H9 (cell line): Measurements from ENCODE around the gene CPT1C. TPM values are rescaled to one million over a fixed set of nuclear protein-coding genes. Genes with fewer than 3 reads are reported as not detected.

Experiments used
- DNase-seq: peaks from one replicate; pipeline ENCODE4 v3.0.0-alpha.2; 2017
- H2AFZ ChIP-seq: one replicate; pipeline ENCODE4 v1.6.1; 2013; ENCODE audit warnings: mild to moderate bottlenecking, low read length, control low read depth, moderate library complexity
- H2AK5ac ChIP-seq: 2 replicates; pipeline ENCODE4 v1.6.1; 2013; ENCODE audit warnings: low read length, control low read depth, mixed read lengths; ENCODE audit not compliant: insufficient read length
- H2BK120ac ChIP-seq: one replicate; pipeline ENCODE4 v1.6.1; 2013; ENCODE audit warnings: low read depth, mild to moderate bottlenecking, low read length, control low read depth, inconsistent platforms; ENCODE audit not compliant: poor library complexity, severe bottlenecking
- H2BK12ac ChIP-seq: 2 replicates; pipeline ENCODE4 v1.6.1; 2013; ENCODE audit warnings: low read length, control low read depth, mixed read lengths, low read depth; ENCODE audit not compliant: insufficient read length
- H2BK15ac ChIP-seq: 2 replicates; pipeline ENCODE4 v1.6.1; 2013; ENCODE audit warnings: low read depth, low read length, control low read depth
- H2BK20ac ChIP-seq: one replicate; pipeline ENCODE4 v1.6.1; 2013; ENCODE audit warnings: low read depth, mild to moderate bottlenecking, low read length, control low read depth, inconsistent platforms; ENCODE audit not compliant: poor library complexity, severe bottlenecking
- H2BK5ac ChIP-seq: 2 replicates; pipeline ENCODE4 v1.6.1; 2013; ENCODE audit warnings: low read length, control low read depth, mixed read lengths; ENCODE audit not compliant: insufficient read length
- H3K14ac ChIP-seq: 2 replicates; pipeline ENCODE4 v1.6.1; 2013; ENCODE audit warnings: low read length, control low read depth; ENCODE audit not compliant: insufficient read depth
- H3K18ac ChIP-seq: 2 replicates; pipeline ENCODE4 v1.6.1; 2013; ENCODE audit warnings: low read depth, mild to moderate bottlenecking, mixed read lengths, low read length, control low read depth; ENCODE audit not compliant: insufficient read length
- H3K23ac ChIP-seq: 2 replicates; pipeline ENCODE4 v1.6.1; 2013; ENCODE audit warnings: low read length, control low read depth, mixed read lengths, low read depth; ENCODE audit not compliant: insufficient read length
- H3K23me2 ChIP-seq: 2 replicates; pipeline ENCODE4 v1.6.1; 2013; ENCODE audit warnings: low read depth, mild to moderate bottlenecking, mixed read lengths, low read length, control low read depth; ENCODE audit not compliant: insufficient read length, poor library complexity, severe bottlenecking
- H3K27ac ChIP-seq: 2 replicates; pipeline ENCODE4 v1.5.1; 2013; ENCODE audit warnings: low read length, control low read depth, mixed read lengths, low read depth; ENCODE audit not compliant: insufficient read length
- H3K27me3 ChIP-seq: 2 replicates; pipeline ENCODE4 v1.6.1; 2013; ENCODE audit warnings: low read length, control low read depth, inconsistent platforms; ENCODE audit not compliant: insufficient read depth
- H3K4ac ChIP-seq: 2 replicates; pipeline ENCODE4 v1.6.1; 2013; ENCODE audit warnings: low read depth, mild to moderate bottlenecking, control low read depth, inconsistent platforms, low read length, moderate library complexity
- H3K4me1 ChIP-seq: 2 replicates; pipeline ENCODE4 v1.6.1; 2013; ENCODE audit warnings: low read length, control low read depth, inconsistent platforms; ENCODE audit not compliant: insufficient read depth
- H3K4me2 ChIP-seq: 2 replicates; pipeline ENCODE4 v1.6.1; 2013; ENCODE audit warnings: low read length, control low read depth, mixed read lengths; ENCODE audit not compliant: insufficient read length, insufficient read depth
- H3K56ac ChIP-seq: 2 replicates; pipeline ENCODE4 v1.6.1; 2013; ENCODE audit warnings: low read depth, mild to moderate bottlenecking, mixed read lengths, low read length, control low read depth; ENCODE audit not compliant: insufficient read length
- H3K79me1 ChIP-seq: 2 replicates; pipeline ENCODE4 v1.6.1; 2013; ENCODE audit warnings: low read depth, mild to moderate bottlenecking, moderate library complexity, low read length, control low read depth, inconsistent platforms; ENCODE audit not compliant: insufficient read depth, poor library complexity, severe bottlenecking
- H3K79me2 ChIP-seq: 2 replicates; pipeline ENCODE4 v1.6.1; 2013; ENCODE audit warnings: low read length, control low read depth, inconsistent platforms; ENCODE audit not compliant: insufficient read depth
- H3K9ac ChIP-seq: 2 replicates; pipeline ENCODE4 v1.6.1; 2013; ENCODE audit warnings: low read length, control low read depth, mixed read lengths; ENCODE audit not compliant: insufficient read length; ENCODE audit errors: extremely low read depth
- H3K9me3 ChIP-seq: one replicate; pipeline ENCODE4 v1.6.1; 2013; ENCODE audit warnings: low read depth, low read length, inconsistent platforms; ENCODE audit not compliant: control insufficient read depth
- H3T11ph ChIP-seq: one replicate; pipeline ENCODE4 v1.6.1; 2013; ENCODE audit warnings: mild to moderate bottlenecking, low read length, control low read depth, inconsistent platforms
- H4K20me1 ChIP-seq: one replicate; pipeline ENCODE4 v1.6.1; 2013; ENCODE audit not compliant: control insufficient read depth, insufficient read length, insufficient read depth
- H4K5ac ChIP-seq: 2 replicates; pipeline ENCODE4 v1.6.1; 2013; ENCODE audit warnings: low read depth, mild to moderate bottlenecking, mixed read lengths, low read length, control low read depth; ENCODE audit not compliant: insufficient read length
- H4K8ac ChIP-seq: replicated peaks from 2 replicates; pipeline ENCODE4 v1.6.1; 2013; ENCODE audit warnings: low read length, control low read depth, mixed read lengths, low read depth; ENCODE audit not compliant: insufficient read length
- H4K91ac ChIP-seq: 2 replicates; pipeline ENCODE4 v1.6.1; 2013; ENCODE audit warnings: low read depth, mild to moderate bottlenecking, moderate library complexity, mixed read lengths, low read length, control low read depth; ENCODE audit not compliant: insufficient read length
- H3K27ac Mint-ChIP-seq, 3 experiments: 2 replicates in 2 of 3; 3 replicates in 1 of 3; pipeline ENCODE4 v1.8.0; 2020 to 2021; ENCODE audit warnings: mixed read lengths in 3 of 3, mild to moderate bottlenecking in 1 of 3, moderate library complexity in 1 of 3
- H3K27me3 Mint-ChIP-seq: 2 replicates; pipeline ENCODE4 v1.8.0; 2021; ENCODE audit warnings: low read depth, mild to moderate bottlenecking, moderate library complexity, mixed read lengths
- H3K36me3 Mint-ChIP-seq, 3 experiments: 2 replicates in 2 of 3; 3 replicates in 1 of 3; pipeline ENCODE4 v1.8.0; 2020 to 2021; ENCODE audit warnings: low read depth in 3 of 3, mixed read lengths in 3 of 3; ENCODE audit not compliant: insufficient read depth in 1 of 3
- H3K4me1 Mint-ChIP-seq, 2 experiments: 2 replicates each; pipeline ENCODE4 v1.8.0; 2020; ENCODE audit warnings: mixed read lengths in 2 of 2
- H3K4me3 Mint-ChIP-seq, 2 experiments: 2 replicates in 1 of 2; 3 replicates in 1 of 2; pipeline ENCODE4 v1.8.0; 2020 to 2021; ENCODE audit warnings: mild to moderate bottlenecking in 2 of 2, mixed read lengths in 2 of 2, moderate library complexity in 1 of 2
- H3K9me3 Mint-ChIP-seq, 2 experiments: 2 replicates in 1 of 2; 3 replicates in 1 of 2; pipeline ENCODE4 v1.8.0; 2020; ENCODE audit warnings: mild to moderate bottlenecking in 2 of 2, mixed read lengths in 2 of 2, moderate library complexity in 1 of 2
- WGBS: extraction: QIAGEN DNeasy Blood & Tissue Kit; methylation state at CpG from one replicate; pipeline ENCODE4 v1.1.7; 2013; ENCODE audit warnings: missing lambda C conversion rate, low lambda C conversion rate, mixed read lengths; ENCODE audit not compliant: insufficient read length; ENCODE audit errors: extremely low coverage; 5-methylcytosine and 5-hydroxymethylcytosine counted together
- total RNA-seq: library from RNA; stranded (reverse); gene quantifications from 2 replicates; pipeline ENCODE4 v1.2.1, GENCODE V29; 2021
- TF ChIP-seq, protein P1 (sequence below): fragments of 200-600 bp; sonication (generic); conservative IDR thresholded peaks from 3 replicates; pipeline ENCODE4 v1.8.0; 2021; ENCODE audit warnings: antibody characterized with exemption, mild to moderate bottlenecking

The CPT1C gene
- total RNA-seq, 1 experiment from 2014 or later = 74.6 TPM

GRCh38 chr19:49689133-49690078, 1.5 kb upstream of the CPT1C start, which contains the start of gene ADM5:
Gene ADM5, plus strand, starts transcription at chr19:49689594. Its CDS starts 244 bp downstream, at chr19:49689838.
- Histone ChIP-seq H3K79me2 (no peaks in the 10 kb centered on the region), H2BK5ac (no peak within 1 kb of the TSS), H4K8ac (no peak within 1 kb of the TSS), H3K4me2 (peak within 1 kb of the TSS; percentile 98), H4K5ac (no peak within 1 kb of the TSS), H2AK5ac (no peak within 1 kb of the TSS), H2BK20ac (no peak within 1 kb of the TSS), H3K14ac (peak within 1 kb of the TSS; percentile 56), H3K4me1 (peaks cover 10% of the 10 kb centered on the region; the same call in 1 of the 2 replicates), H3K23ac (no peak within 1 kb of the TSS), H3K27me3 (no peaks in the 10 kb centered on the region), H2BK15ac (no peak within 1 kb of the TSS), H2AFZ (no peak within 1 kb of the TSS), H4K20me1 (no peaks in the 10 kb centered on the region), H4K91ac (no peak within 1 kb of the TSS), H3K23me2 (peaks cover 19% of the 10 kb centered on the region), H3K18ac (no peak within 1 kb of the TSS), H3K79me1 (no peaks in the 10 kb centered on the region), H3K9ac (peak within 1 kb of the TSS; percentile 83), H3T11ph (no peak within 1 kb of the TSS), H3K4ac (no peak within 1 kb of the TSS), H3K9me3 (no peaks in the 10 kb centered on the region), H3K27ac (no peak within 1 kb of the TSS), H2BK120ac (no peak within 1 kb of the TSS), H3K56ac (no peak within 1 kb of the TSS), H2BK12ac (no peak within 1 kb of the TSS)
- Mint-ChIP-seq H3K4me1 (peaks cover 26 to 52% of the 10 kb centered on the region in 2 experiments), H3K36me3 (peaks cover 26 to 55% (median 47%) of the 10 kb centered on the region in 3 experiments), H3K27me3 (no peaks in the 10 kb centered on the region; the same call in 1 of the 2 replicates), H3K9me3 (peaks cover 0 to 3% of the 10 kb centered on the region in 2 experiments; a peak in 2 of 5 replicates), H3K27ac (peak within 1 kb of the TSS; percentile 92 to 97 (median 97)), H3K4me3 (peak within 1 kb of the TSS; percentile 83 to 98)
- WGBS = no CpG with 5 or more reads among the region's 54 CpGs
- peak; percentile 82 for DNase-seq
- TF ChIP-seq, protein P1, sequence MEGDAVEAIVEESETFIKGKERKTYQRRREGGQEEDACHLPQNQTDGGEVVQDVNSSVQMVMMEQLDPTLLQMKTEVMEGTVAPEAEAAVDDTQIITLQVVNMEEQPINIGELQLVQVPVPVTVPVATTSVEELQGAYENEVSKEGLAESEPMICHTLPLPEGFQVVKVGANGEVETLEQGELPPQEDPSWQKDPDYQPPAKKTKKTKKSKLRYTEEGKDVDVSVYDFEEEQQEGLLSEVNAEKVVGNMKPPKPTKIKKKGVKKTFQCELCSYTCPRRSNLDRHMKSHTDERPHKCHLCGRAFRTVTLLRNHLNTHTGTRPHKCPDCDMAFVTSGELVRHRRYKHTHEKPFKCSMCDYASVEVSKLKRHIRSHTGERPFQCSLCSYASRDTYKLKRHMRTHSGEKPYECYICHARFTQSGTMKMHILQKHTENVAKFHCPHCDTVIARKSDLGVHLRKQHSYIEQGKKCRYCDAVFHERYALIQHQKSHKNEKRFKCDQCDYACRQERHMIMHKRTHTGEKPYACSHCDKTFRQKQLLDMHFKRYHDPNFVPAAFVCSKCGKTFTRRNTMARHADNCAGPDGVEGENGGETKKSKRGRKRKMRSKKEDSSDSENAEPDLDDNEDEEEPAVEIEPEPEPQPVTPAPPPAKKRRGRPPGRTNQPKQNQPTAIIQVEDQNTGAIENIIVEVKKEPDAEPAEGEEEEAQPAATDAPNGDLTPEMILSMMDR = peak; percentile 75
